HepG2 (cell line): ENCODE measurements around the gene CNPY4. TPM values are rescaled to one million over a fixed set of nuclear protein-coding genes. Genes with fewer than 3 reads are reported as not detected.
A peak's percentile ranks its signal among the peaks of the same experiment; 100 is the strongest.

ENCODE experiments used
- ELF3 ChIP-seq: IDR thresholded peaks from 2 replicates; pipeline ENCODE4 v1.6.1; 2016; ENCODE audit warnings: missing genetic modification reagents, missing compliant biosample characterization
- GATAD1 ChIP-seq: IDR thresholded peaks from 2 replicates; pipeline ENCODE4 v1.6.1; 2016; ENCODE audit warnings: missing genetic modification reagents, missing compliant biosample characterization
- HOXA3 ChIP-seq: sonication (generic); formaldehyde crosslinking; IDR thresholded peaks from 2 replicates; pipeline ENCODE4 v1.5.0; 2020; ENCODE audit warnings: missing genetic modification reagents
- HOXA7 ChIP-seq: sonication (generic); formaldehyde crosslinking; IDR thresholded peaks from 2 replicates; pipeline ENCODE4 v1.8.1; 2022; ENCODE audit warnings: mild to moderate bottlenecking, missing genetic modification reagents, moderate library complexity
- JARID2 ChIP-seq: sonication (generic); formaldehyde crosslinking; IDR thresholded peaks from 2 replicates; pipeline ENCODE4 v1.8.1; 2023; ENCODE audit warnings: missing genetic modification reagents, inconsistent platforms; ENCODE audit not compliant: insufficient replicate concordance
- MAFF ChIP-seq: IDR thresholded peaks from 2 replicates; pipeline ENCODE4 v1.6.1; 2011; ENCODE audit warnings: low read depth, low read length, improper control_type of control experiment
- MAFK ChIP-seq, 2 experiments: IDR thresholded peaks in 1 of 2; conservative IDR thresholded peaks in 1 of 2; 2 replicates each; pipeline ENCODE4 v1.6.1; 2011; ENCODE audit warnings: improper control_type of control experiment in 2 of 2, low read length in 2 of 2
- MLLT10 ChIP-seq: sonication (generic); formaldehyde crosslinking; IDR thresholded peaks from 2 replicates; pipeline ENCODE4 v1.4.0; 2020; ENCODE audit warnings: missing genetic modification reagents
- RBM22 ChIP-seq: fragments of 200-400 bp; formaldehyde crosslinking; optimal IDR thresholded peaks from 2 replicates; pipeline ENCODE3; 2017; ENCODE audit warnings: mild to moderate bottlenecking, low read length, moderate library complexity
- TEAD3 ChIP-seq: optimal IDR thresholded peaks from 2 replicates; pipeline ENCODE3; 2016; ENCODE audit warnings: borderline replicate concordance
- ZBTB38 ChIP-seq: sonication (generic); formaldehyde crosslinking; IDR thresholded peaks from 2 replicates; pipeline ENCODE4 v1.5.1; 2020; ENCODE audit warnings: mild to moderate bottlenecking, missing genetic modification reagents
- ZNF446 ChIP-seq: sonication (generic); formaldehyde crosslinking; IDR thresholded peaks from 2 replicates; pipeline ENCODE4 v1.5.0; 2020; ENCODE audit warnings: mild to moderate bottlenecking, missing genetic modification reagents
- ZSCAN22 ChIP-seq: sonication (generic); formaldehyde crosslinking; IDR thresholded peaks from 2 replicates; pipeline ENCODE4 v1.4.0; 2020; ENCODE audit warnings: mild to moderate bottlenecking, missing genetic modification reagents
- polyA plus RNA-seq, 8 experiments: library from polyadenylated mRNA; depleted of rRNA in 3 of 8; stranded (reverse) in 7 of 8; unstranded in 1 of 8; fragments of >200 nt; fragmentation: Illumina TruSeq in 4 of 8; extraction: Trizol in 4 of 8; gene quantifications; 2 replicates each; pipeline versions ENCODE4 v1.2.1 to v1.2.3, GENCODE V29; 2011 to 2016; ENCODE audit warnings: low read depth in 4 of 8, missing spikeins in 1 of 8, mixed read lengths in 1 of 8; ENCODE audit not compliant: insufficient read depth in 1 of 8
- total RNA-seq, 5 experiments: library from RNA; depleted of rRNA; stranded (reverse); fragments of >200 nt; fragmentation: Illumina TruSeq; extraction: Trizol; gene quantifications; 2 replicates each; pipeline ENCODE4 v1.2.3, GENCODE V29; 2016; ENCODE audit warnings: low read depth in 1 of 5
- TF ChIP-seq, protein P1 (sequence below): IDR thresholded peaks from 2 replicates; pipeline ENCODE4 v1.4.0; 2020; ENCODE audit warnings: mild to moderate bottlenecking, missing genetic modification reagents
- TF ChIP-seq, protein P2 (sequence below): sonication (generic); formaldehyde crosslinking; IDR thresholded peaks from 2 replicates; pipeline ENCODE4 v1.4.0; 2020; ENCODE audit warnings: mild to moderate bottlenecking, missing genetic modification reagents
- TF ChIP-seq, protein P3 (sequence below): sonication (generic); formaldehyde crosslinking; IDR thresholded peaks from 2 replicates; pipeline ENCODE4 v1.4.0; 2020; ENCODE audit warnings: missing genetic modification reagents
- TF ChIP-seq, protein P4 (sequence below): IDR thresholded peaks from 2 replicates; pipeline ENCODE4 v1.6.1; 2016; ENCODE audit warnings: missing biosample characterization, missing genetic modification reagents, low read depth

Gene CNPY4
- total and polyA plus RNA-seq, 2 of the 13 experiments (the other 11 are each of a cell fraction or from before 2014, with no cell fraction given) = 6.2 to 12.7 TPM

GRCh38 chr7:100077205-100077604, 42.2 kb upstream of the CNPY4 start (continued):
- TF ChIP-seq, protein P1, sequence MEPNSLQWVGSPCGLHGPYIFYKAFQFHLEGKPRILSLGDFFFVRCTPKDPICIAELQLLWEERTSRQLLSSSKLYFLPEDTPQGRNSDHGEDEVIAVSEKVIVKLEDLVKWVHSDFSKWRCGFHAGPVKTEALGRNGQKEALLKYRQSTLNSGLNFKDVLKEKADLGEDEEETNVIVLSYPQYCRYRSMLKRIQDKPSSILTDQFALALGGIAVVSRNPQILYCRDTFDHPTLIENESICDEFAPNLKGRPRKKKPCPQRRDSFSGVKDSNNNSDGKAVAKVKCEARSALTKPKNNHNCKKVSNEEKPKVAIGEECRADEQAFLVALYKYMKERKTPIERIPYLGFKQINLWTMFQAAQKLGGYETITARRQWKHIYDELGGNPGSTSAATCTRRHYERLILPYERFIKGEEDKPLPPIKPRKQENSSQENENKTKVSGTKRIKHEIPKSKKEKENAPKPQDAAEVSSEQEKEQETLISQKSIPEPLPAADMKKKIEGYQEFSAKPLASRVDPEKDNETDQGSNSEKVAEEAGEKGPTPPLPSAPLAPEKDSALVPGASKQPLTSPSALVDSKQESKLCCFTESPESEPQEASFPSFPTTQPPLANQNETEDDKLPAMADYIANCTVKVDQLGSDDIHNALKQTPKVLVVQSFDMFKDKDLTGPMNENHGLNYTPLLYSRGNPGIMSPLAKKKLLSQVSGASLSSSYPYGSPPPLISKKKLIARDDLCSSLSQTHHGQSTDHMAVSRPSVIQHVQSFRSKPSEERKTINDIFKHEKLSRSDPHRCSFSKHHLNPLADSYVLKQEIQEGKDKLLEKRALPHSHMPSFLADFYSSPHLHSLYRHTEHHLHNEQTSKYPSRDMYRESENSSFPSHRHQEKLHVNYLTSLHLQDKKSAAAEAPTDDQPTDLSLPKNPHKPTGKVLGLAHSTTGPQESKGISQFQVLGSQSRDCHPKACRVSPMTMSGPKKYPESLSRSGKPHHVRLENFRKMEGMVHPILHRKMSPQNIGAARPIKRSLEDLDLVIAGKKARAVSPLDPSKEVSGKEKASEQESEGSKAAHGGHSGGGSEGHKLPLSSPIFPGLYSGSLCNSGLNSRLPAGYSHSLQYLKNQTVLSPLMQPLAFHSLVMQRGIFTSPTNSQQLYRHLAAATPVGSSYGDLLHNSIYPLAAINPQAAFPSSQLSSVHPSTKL (CRISPR knock-in tag) = 0 out of 2 replicates have a peak, but pooled peaks have one; percentile 18
- TF ChIP-seq ZSCAN22 (no peak), MAFF (0 out of 2 replicates have a peak, but pooled peaks have one; percentile 31), ZBTB38 (0 out of 2 replicates have a peak, but pooled peaks have one; percentile 24), TEAD3 (CRISPR knock-in tag) (peak; percentile 27), HOXA3 (CRISPR knock-in tag) (0 out of 2 replicates have a peak, but pooled peaks have one; percentile 15), MAFK (conservative IDR thresholded peaks at IDR 0.05 in 1 of 2, IDR thresholded peaks at IDR 0.05 in 1 of 2; ENCODE audit: low read length in 2 of 2) (0 out of 4 replicates have a peak, but pooled peaks of 1 of the 2 experiments have one; percentile 30), ELF3 (CRISPR knock-in tag) (peak; percentile 71; the same call in 1 of the 2 replicates), GATAD1 (no peak), ZNF446 (CRISPR knock-in tag) (no peak), HOXA7 (CRISPR knock-in tag) (no peak), JARID2 (CRISPR knock-in tag) (no peak), MLLT10 (CRISPR knock-in tag) (no peak), RBM22 (no peak)
- TF ChIP-seq, protein P2, sequence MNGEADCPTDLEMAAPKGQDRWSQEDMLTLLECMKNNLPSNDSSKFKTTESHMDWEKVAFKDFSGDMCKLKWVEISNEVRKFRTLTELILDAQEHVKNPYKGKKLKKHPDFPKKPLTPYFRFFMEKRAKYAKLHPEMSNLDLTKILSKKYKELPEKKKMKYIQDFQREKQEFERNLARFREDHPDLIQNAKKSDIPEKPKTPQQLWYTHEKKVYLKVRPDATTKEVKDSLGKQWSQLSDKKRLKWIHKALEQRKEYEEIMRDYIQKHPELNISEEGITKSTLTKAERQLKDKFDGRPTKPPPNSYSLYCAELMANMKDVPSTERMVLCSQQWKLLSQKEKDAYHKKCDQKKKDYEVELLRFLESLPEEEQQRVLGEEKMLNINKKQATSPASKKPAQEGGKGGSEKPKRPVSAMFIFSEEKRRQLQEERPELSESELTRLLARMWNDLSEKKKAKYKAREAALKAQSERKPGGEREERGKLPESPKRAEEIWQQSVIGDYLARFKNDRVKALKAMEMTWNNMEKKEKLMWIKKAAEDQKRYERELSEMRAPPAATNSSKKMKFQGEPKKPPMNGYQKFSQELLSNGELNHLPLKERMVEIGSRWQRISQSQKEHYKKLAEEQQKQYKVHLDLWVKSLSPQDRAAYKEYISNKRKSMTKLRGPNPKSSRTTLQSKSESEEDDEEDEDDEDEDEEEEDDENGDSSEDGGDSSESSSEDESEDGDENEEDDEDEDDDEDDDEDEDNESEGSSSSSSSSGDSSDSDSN = 0 out of 2 replicates have a peak, but pooled peaks have one; percentile 17
- TF ChIP-seq, protein P3, sequence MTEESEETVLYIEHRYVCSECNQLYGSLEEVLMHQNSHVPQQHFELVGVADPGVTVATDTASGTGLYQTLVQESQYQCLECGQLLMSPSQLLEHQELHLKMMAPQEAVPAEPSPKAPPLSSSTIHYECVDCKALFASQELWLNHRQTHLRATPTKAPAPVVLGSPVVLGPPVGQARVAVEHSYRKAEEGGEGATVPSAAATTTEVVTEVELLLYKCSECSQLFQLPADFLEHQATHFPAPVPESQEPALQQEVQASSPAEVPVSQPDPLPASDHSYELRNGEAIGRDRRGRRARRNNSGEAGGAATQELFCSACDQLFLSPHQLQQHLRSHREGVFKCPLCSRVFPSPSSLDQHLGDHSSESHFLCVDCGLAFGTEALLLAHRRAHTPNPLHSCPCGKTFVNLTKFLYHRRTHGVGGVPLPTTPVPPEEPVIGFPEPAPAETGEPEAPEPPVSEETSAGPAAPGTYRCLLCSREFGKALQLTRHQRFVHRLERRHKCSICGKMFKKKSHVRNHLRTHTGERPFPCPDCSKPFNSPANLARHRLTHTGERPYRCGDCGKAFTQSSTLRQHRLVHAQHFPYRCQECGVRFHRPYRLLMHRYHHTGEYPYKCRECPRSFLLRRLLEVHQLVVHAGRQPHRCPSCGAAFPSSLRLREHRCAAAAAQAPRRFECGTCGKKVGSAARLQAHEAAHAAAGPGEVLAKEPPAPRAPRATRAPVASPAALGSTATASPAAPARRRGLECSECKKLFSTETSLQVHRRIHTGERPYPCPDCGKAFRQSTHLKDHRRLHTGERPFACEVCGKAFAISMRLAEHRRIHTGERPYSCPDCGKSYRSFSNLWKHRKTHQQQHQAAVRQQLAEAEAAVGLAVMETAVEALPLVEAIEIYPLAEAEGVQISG = peak; percentile 43; the same call in 1 of the 2 replicates
- TF ChIP-seq, protein P4, sequence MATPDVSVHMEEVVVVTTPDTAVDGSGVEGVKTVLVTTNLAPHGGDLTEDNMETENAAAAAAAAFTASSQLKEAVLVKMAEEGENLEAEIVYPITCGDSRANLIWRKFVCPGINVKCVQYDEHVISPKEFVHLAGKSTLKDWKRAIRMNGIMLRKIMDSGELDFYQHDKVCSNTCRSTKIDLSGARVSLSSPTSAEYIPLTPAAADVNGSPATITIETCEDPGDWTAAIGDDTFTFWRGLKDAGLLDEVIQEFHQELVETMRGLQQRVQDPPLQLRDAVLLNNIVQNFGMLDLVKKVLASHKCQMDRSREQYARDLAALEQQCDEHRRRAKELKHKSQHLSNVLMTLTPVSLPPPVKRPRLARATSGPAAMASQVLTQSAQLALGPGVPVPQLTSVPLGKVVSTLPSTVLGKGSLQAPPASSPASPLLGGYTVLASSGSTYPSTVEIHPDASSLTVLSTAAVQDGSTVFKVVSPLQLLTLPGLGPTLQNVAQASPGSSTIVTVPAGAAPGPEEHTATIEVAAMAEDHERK (CRISPR knock-in tag) = no peak
